GM06990 (cell line): ENCODE data around the gene CCDC57.
"Not testable (repeated sequence)": the region's sequence is repeated elsewhere in the genome, so short reads cannot be mapped to it uniquely, and the experiment has no call there.

ENCODE experiments used
- DNase-seq: peaks from one replicate; pipeline ENCODE4 v3.0.0-alpha.2; 2011; ENCODE audit not compliant: insufficient read length; ENCODE audit errors: extremely low read depth
- H3K27me3 ChIP-seq: replicated peaks from 2 replicates; pipeline ENCODE4 v1.6.0; 2011; ENCODE audit warnings: low read length; ENCODE audit not compliant: control insufficient read depth, insufficient read depth
- H3K36me3 ChIP-seq: 2 replicates; pipeline ENCODE4 v1.5.1; 2011; ENCODE audit warnings: low read length; ENCODE audit not compliant: control insufficient read depth, insufficient read depth
- H3K4me3 ChIP-seq: replicated peaks from 2 replicates; pipeline ENCODE4 v1.5.1; 2011; ENCODE audit warnings: low read depth, mild to moderate bottlenecking, control low read depth, low read length
- TF ChIP-seq, protein P1 (sequence below): IDR thresholded peaks from 2 replicates; pipeline ENCODE4 v1.5.1; 2011; ENCODE audit warnings: low read length, control low read depth, mild to moderate bottlenecking, inconsistent platforms; ENCODE audit not compliant: insufficient read depth, poor library complexity, severe bottlenecking

The CCDC57 gene

DNA sequence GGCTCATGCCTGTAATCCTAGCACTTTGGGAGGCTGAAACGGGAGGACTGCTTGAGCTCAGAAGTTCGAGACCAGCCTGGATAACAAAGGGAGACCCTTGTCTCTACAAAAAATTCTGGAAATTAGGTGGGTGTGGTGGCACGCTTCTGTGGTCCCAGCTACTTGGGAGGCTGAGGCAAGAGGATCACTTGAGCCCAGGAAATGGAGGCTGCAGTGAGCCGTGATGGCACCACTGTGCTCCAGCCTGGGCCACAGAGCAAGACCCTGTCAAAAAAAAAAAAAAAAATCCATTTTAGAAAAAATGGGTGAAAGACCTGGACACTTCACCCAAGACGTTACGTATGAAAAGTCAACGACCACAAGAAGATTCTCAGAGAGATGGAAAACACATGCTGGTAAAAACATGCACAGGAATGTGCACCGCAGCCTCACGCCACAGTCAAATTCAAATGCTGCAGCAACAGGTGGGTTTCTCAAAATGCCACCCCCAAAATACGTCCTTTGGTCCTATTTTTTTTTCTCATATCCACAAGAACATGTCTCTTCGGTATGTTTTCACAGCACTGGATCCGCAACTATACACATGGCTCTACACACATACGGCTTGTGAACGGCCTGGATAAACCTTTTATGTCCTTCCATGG, 43.7 kb upstream of the CCDC57 start:
- Histone ChIP-seq H3K36me3 (peaks cover 48% of the 10 kb centered on the region), H3K4me3 (no peak overlapping the region), H3K27me3 (no peaks in the 10 kb centered on the region)
- no peak for DNase-seq
- TF ChIP-seq, protein P1, sequence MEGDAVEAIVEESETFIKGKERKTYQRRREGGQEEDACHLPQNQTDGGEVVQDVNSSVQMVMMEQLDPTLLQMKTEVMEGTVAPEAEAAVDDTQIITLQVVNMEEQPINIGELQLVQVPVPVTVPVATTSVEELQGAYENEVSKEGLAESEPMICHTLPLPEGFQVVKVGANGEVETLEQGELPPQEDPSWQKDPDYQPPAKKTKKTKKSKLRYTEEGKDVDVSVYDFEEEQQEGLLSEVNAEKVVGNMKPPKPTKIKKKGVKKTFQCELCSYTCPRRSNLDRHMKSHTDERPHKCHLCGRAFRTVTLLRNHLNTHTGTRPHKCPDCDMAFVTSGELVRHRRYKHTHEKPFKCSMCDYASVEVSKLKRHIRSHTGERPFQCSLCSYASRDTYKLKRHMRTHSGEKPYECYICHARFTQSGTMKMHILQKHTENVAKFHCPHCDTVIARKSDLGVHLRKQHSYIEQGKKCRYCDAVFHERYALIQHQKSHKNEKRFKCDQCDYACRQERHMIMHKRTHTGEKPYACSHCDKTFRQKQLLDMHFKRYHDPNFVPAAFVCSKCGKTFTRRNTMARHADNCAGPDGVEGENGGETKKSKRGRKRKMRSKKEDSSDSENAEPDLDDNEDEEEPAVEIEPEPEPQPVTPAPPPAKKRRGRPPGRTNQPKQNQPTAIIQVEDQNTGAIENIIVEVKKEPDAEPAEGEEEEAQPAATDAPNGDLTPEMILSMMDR = no peak

DNA sequence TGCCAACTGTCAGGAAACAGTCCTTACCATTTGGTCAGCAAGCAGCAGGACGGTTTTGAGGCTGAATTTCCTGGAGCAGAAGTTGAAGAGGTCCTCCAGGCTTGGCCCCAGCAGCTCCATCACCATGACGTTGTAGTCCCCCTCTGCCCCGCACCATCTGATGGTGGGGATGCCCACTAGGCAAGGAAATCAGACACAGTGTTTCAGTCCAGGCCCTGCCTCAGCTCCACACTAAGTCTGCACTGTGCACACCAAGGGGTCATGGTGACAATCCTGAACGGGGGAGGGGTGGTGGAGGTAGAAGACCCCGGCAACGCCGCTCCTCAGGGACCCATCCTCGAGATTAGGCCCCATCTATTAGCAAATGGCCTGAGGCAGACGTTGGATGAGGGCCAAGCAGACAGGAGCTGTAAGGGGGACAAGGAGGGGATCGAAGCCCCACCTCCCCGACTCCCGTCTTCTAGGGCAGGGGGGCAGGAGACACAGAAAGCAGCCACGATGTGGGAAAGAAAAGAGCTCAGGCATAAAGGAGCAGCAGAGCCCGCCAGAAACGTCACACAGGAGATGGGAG, 42.8 kb upstream of the CCDC57 start:
- H3K27me3 ChIP-seq = no peaks in the 10 kb centered on the region
- DNase-seq = no peak
- H3K4me3 ChIP-seq = no peak overlapping the region
- TF ChIP-seq, protein P1 = no peak
- peaks cover 48% of the 10 kb centered on the region for H3K36me3 ChIP-seq

DNA sequence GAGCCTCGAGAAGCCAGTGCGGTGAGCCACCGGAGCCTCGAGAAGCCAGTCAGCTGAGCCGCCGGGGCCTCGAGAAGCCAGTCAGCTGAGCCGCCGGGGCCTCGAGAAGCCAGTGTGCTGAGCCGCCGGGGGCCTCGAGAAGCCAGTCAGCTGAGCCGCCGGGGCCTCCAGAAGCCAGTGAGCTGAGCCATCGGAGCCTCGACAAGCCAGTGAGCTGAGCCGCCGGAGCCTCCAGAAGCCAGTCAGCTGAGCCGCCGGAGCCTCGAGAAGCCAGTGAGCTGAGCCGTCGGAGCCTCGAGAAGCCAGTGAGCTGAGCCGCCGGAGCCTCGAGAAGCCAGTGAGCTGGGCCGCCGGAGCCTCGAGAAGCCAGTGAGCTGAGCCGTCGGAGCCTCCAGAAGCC, 42.1 kb upstream of the CCDC57 start:
- H3K27me3 ChIP-seq, H3K4me3 ChIP-seq, DNase-seq: not testable (repeated sequence)
- peaks cover 51% of the 10 kb centered on the region for H3K36me3 ChIP-seq

DNA sequence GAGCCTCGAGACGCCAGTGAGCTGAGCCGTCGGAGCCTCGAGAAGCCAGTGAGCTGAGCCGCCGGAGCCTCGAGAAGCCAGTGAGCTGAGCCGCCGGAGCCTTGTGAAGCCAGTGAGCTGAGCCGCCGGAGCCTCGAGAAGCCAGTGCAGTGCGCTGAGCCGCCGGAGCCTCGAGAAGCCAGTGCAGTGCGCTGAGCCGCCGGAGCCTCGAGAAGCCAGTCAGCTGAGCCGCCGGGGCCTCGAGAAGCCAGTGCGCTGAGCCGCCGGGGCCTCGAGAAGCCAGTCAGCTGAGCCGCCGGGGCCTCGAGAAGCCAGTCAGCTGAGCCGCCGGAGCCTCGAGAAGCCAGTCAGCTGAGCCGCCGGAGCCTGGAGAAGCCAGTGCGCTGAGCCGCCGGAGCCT, 41.5 kb upstream of the CCDC57 start:
- DNase-seq, H3K4me3 ChIP-seq, H3K27me3 ChIP-seq: not testable (repeated sequence)
- H3K36me3 ChIP-seq = peaks cover 55% of the 10 kb centered on the region

DNA sequence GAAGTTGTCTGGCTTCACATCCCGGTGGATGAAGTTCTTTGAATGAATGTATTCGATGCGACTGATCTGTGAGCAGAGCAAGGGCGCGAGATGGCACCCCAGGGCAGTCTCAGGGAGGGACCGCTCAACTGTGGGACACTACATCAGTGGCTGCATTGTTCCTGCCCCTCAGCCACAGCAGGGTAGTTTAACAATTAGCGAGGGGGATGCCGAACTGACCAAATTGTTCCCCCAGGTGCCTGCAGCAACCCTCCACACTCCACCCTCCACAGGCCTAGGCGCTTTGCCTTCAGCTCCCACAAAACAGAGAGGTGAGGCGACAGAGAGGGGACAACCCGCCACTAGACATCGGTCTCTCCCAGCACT, 40.5 kb upstream of the CCDC57 start:
- no peak for DNase-seq

DNA sequence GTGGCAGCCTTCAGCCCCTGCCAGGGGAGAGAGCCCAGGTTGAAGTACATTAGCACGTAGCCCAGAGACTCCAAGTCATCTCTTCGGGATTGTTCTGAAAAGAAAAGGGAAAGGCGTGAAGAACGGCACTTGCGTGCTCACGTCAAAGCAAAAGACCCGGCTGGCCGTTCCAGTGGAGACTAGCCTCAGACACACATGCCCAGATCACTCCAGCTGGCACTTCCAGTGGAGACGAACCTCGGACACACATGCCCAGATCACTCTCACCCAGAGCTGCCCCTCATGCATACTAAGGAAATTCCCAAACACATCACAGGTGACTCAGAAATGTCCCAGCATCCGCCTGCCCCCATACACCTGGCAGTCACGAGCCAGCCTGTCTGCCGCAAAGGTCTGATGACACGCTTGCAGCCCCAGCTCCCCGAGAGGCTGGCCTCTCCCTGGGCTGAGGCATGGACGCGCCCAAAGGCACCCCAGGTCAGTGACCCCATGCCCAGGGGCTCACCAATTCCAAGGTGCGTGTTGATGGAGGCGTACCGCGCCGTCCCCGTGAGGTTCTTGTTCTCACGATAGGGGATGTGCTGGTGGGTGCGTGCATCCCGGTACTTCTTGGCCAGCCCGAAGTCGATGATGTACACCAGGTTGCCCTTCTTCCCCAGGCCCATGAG, 40.0 kb upstream of the CCDC57 start:
- TF ChIP-seq, protein P1 = no peak
- no peaks in the 10 kb centered on the region for H3K27me3 ChIP-seq
- peaks cover 52% of the 10 kb centered on the region for H3K36me3 ChIP-seq
- no peak overlapping the region for H3K4me3 ChIP-seq
- no peak for DNase-seq

More for the DNA sequence above, 40.5 kb upstream of the CCDC57 start:
- TF ChIP-seq, protein P1 = no peak
- no peak overlapping the region for H3K4me3 ChIP-seq
- no peaks in the 10 kb centered on the region for H3K27me3 ChIP-seq
- peaks cover 51% of the 10 kb centered on the region for H3K36me3 ChIP-seq
